Psoas muscle (tissue), 8 donors: ENCODE data around the gene CD47. TPM values are rescaled to one million over a fixed set of nuclear protein-coding genes. Genes with fewer than 3 reads are reported as not detected.

Source experiments
- ATAC-seq, 4 donors: fragments of 200-7000 bp; cut with Tn5 transposase; one replicate each; pipeline ENCODE4 v1.9.1; 2020; ENCODE audit warnings: moderate library complexity in 3 of 4, mild to moderate bottlenecking in 2 of 4
- DNase-seq, 2 donors: peaks; one replicate each; pipeline ENCODE4 v3.0.0-alpha.2; 2020
- H3K27ac ChIP-seq: fragments of 200-600 bp; one replicate; pipeline ENCODE4 v1.8.0; 2022
- H3K27me3 ChIP-seq, 3 donors: fragments of 200-600 bp in 1 of 3; one replicate each; pipeline versions ENCODE4 v1.6.1 to v1.8.0; 2013 to 2022; ENCODE audit warnings: low read length in 2 of 3, mild to moderate bottlenecking in 2 of 3, moderate library complexity in 1 of 3; ENCODE audit not compliant: insufficient read depth in 3 of 3
- H3K36me3 ChIP-seq, 2 donors: fragments of 200-600 bp in 1 of 2; one replicate each; pipeline versions ENCODE4 v1.6.1 to v1.8.0; 2013 to 2022; ENCODE audit warnings: low read depth in 1 of 2, mild to moderate bottlenecking in 1 of 2, moderate library complexity in 1 of 2; ENCODE audit not compliant: insufficient read depth in 1 of 2
- H3K4me1 ChIP-seq: fragments of 200-600 bp; one replicate; pipeline ENCODE4 v1.8.0; 2022
- H3K4me3 ChIP-seq: fragments of 200-600 bp; one replicate; pipeline ENCODE4 v1.8.0; 2022; ENCODE audit warnings: mild to moderate bottlenecking
- H3K9me3 ChIP-seq: fragments of 200-600 bp; one replicate; pipeline ENCODE4 v1.8.0; 2022
- WGBS, 3 donors: extraction: QIAGEN DNeasy Blood & Tissue Kit; methylation state at CpG; one replicate each; pipeline versions ENCODE4 v1.1.6 to v1.1.7; 2013; 5-methylcytosine and 5-hydroxymethylcytosine counted together
- intact Hi-C, 2 donors: fragments of 100-400 bp; cut with DNase I; formaldehyde crosslinking; loops; one replicate each; pipeline versions ENCODE4 v1.11.0 to v1.14.2; 2022
- polyA plus RNA-seq, 3 donors: library from polyadenylated mRNA; stranded (reverse); fragments of 200-250 nt; gene quantifications; one replicate each; pipeline ENCODE4 v1.2.3, GENCODE V29; 2013
- total RNA-seq, 4 donors: library from RNA; stranded (reverse); fragmentation: NEBNext Ultra II Directional in 2 of 4; extraction: Animal tissue kit (Norgen Biotek cat#: 25700) in 2 of 4; gene quantifications; one replicate each; pipeline versions ENCODE4 v1.2.1 to v1.2.4, GENCODE V29; 2021 to 2023
- TF ChIP-seq, protein P1 (sequence below): fragments of 200-600 bp; IDR thresholded peaks from one replicate; pipeline ENCODE4 v1.8.0; 2022; ENCODE audit warnings: antibody characterized with exemption
- donor health status: healthy with polysubstance abuse.
- donor health status: DM: no; HTN: no; CAD: no; lungs with moderate emphysema.
- donor health status: Bipolar disorder and iron deficiency.
- donor health status: healthy.
- donor health status: DM: yes; HTN: yes; CAD: no.
- donor health status: DM: no; HTN: no; CAD: no.
- donor health status: DM: no; HTN: no; CAD: no.
- donor health status: DM: yes; HTN: yes; CAD: no.

The CD47 gene
- total and polyA plus RNA-seq, 7 donors, result 12.2 to 53.1 (median 16.6) TPM

DNA sequence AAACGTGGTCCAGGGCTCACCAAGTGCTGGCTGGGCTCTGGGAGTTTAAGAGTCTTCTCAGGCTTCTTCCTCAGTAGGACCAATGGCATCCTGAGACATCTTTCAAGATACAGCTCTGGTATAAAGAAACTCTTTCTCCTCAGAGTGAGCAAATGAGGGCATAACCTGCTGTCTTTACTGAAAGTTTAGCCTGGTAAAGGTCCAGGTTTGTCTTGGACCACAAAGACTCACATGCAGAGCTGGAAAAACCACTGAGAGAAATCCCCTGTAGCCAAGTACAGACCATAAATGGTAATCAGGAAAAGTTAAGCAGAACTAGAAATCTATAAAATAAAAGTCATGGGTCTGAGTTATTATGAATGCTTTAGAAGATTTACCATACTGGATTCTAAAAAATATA is 23.1 kb downstream of the CD47 start:
- H3K27me3 ChIP-seq, result no peaks in the 10 kb centered on the region
- DNase-seq (no peak), ATAC-seq (no peak)
- H3K4me3 ChIP-seq, result no peak overlapping the region
- intact Hi-C loops, result no loop called here
- WGBS, 3 donors, result 26 to 63% (median 41%) methylated on average over 1 of the region's 1 CpG
- no peak overlapping the region for H3K27ac ChIP-seq
- peaks cover 2 to 29% of the 10 kb centered on the region in 2 donors for H3K36me3 ChIP-seq
- H3K4me1 ChIP-seq, result no peaks in the 10 kb centered on the region
- TF ChIP-seq, protein P1, sequence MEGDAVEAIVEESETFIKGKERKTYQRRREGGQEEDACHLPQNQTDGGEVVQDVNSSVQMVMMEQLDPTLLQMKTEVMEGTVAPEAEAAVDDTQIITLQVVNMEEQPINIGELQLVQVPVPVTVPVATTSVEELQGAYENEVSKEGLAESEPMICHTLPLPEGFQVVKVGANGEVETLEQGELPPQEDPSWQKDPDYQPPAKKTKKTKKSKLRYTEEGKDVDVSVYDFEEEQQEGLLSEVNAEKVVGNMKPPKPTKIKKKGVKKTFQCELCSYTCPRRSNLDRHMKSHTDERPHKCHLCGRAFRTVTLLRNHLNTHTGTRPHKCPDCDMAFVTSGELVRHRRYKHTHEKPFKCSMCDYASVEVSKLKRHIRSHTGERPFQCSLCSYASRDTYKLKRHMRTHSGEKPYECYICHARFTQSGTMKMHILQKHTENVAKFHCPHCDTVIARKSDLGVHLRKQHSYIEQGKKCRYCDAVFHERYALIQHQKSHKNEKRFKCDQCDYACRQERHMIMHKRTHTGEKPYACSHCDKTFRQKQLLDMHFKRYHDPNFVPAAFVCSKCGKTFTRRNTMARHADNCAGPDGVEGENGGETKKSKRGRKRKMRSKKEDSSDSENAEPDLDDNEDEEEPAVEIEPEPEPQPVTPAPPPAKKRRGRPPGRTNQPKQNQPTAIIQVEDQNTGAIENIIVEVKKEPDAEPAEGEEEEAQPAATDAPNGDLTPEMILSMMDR, result no peak
- no peaks in the 10 kb centered on the region for H3K9me3 ChIP-seq

DNA sequence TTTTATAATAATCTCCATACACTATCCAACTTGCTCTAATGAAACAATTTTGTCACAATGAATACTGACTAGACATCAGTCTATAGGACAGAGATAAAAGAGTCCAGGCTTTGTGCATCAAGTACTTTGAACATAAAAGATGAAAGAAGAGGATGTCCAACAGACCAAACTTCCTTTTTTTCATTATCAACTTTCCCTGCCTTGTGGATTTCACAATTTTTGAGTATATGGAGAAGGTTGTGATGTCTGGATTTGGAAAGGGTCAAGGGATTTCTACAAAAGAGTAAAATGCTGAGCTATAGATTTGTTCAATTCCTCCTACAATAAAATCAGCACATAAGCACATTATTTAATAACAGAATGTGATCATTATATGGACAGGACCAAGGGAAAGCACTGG is 25.7 kb downstream of the CD47 start:
- intact Hi-C loops, result no loop called here
- TF ChIP-seq, protein P1, result no peak
- H3K36me3 ChIP-seq, result peaks cover 4 to 29% of the 10 kb centered on the region in 2 donors

DNA sequence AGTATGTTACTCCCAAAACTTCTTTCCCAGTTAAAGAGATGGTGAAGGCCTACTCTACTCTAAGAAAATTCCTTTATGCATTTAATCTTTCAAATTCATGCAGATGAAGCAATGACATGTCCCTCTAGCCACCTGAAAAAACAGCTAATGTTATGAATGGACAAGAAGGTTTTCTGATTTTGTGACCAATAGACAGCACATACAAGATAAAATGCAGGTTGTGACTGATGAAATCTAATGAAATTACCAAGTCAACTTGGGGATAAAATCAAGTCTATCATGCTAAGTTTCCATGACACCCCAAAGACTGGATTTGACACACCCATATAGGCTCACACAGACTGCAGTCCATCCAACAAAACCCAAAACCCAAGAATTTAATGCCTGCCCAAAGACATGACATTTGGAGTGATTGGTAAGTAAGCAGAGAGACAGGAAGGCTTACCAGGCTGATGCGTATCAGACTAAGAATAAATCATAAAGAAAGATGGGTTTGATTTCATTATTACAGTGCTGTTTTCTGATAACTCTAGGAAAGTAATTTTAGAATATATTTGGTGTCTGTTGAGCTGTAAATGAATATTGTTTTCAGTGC is 26.4 kb downstream of the CD47 start:
- intact Hi-C loops, result no loop called here
- H3K27me3 ChIP-seq, result no peaks in the 10 kb centered on the region
- ATAC-seq, result no peak
- TF ChIP-seq, protein P1, result no peak
- H3K9me3 ChIP-seq, result no peaks in the 10 kb centered on the region
- peaks cover 8 to 28% of the 10 kb centered on the region in 2 donors for H3K36me3 ChIP-seq
- H3K4me3 ChIP-seq, result no peak overlapping the region
- no peaks in the 10 kb centered on the region for H3K4me1 ChIP-seq
- no peak overlapping the region for H3K27ac ChIP-seq
- WGBS, 3 donors, result 94 to 100% (median 99%) methylated on average over 1 of the region's 1 CpG
- no peak for DNase-seq

More for the DNA sequence above, 25.7 kb downstream of the CD47 start:
- Histone ChIP-seq H3K27ac (no peak overlapping the region), H3K9me3 (no peaks in the 10 kb centered on the region), H3K4me1 (no peaks in the 10 kb centered on the region), H3K27me3 (no peaks in the 10 kb centered on the region), H3K4me3 (no peak overlapping the region)
- DNase-seq (no peak), ATAC-seq (no peak)

DNA sequence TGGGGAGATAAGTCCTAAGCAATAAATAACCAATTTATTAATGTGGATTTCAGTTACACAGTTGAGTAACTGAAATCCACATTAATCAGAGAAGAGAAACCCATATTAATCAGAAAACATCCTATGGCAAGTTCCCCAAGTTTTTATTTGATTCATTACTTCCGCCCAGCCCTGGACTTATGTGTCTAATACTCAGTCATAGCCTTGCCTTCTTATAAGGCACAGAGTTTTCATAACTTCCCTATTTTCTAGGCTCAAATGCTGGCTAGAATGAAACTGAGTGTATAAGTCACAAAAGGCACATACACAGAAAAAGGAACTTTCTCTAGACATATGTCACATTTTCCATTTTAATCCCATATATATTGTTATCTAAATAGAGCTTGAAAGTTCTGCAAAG is 28.8 kb downstream of the CD47 start:
- no peak for ATAC-seq
- H3K4me1 ChIP-seq, result no peaks in the 10 kb centered on the region
- H3K9me3 ChIP-seq, result no peaks in the 10 kb centered on the region
- no peak overlapping the region for H3K4me3 ChIP-seq
- H3K36me3 ChIP-seq, result peaks cover 11 to 45% of the 10 kb centered on the region in 2 donors
- no peak overlapping the region for H3K27ac ChIP-seq
- no peak for DNase-seq
- WGBS, 3 donors, result 91 to 94% (median 92%) methylated on average over 1 of the region's 1 CpG
- TF ChIP-seq, protein P1, result no peak
- intact Hi-C loops, result no loop called here
- no peaks in the 10 kb centered on the region for H3K27me3 ChIP-seq

DNA sequence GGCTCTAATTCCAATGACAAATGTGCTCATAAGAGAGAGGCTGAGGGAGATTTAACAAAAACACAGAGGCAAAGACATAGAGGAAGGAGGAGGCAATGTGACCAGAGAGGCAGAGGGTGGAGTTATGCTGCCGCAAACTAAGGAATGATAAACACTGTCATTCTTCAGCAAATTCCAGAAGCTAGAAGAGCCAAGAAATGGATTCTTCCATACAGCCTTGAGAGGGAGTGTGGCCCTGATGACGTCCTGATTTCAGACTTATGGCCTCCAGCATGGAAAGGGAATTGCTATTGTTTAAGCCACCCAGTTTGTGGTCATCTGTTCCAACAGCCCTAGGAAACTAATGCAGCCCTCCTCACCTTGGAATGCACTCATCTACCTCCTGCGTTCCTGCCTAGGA is 30.5 kb downstream of the CD47 start:
- no peaks in the 10 kb centered on the region for H3K9me3 ChIP-seq
- ATAC-seq (no peak), DNase-seq (no peak)
- peaks cover 11 to 51% of the 10 kb centered on the region in 2 donors for H3K36me3 ChIP-seq
- no peak overlapping the region for H3K27ac ChIP-seq
- WGBS, 3 donors, result 93 to 95% (median 94%) methylated on average over 3 of the region's 3 CpGs
- H3K27me3 ChIP-seq, result no peaks in the 10 kb centered on the region
- intact Hi-C loops, result no loop called here
- H3K4me1 ChIP-seq, result no peaks in the 10 kb centered on the region
- H3K4me3 ChIP-seq, result no peak overlapping the region
- TF ChIP-seq, protein P1, result no peak
